Activated B cell treated with CpG ODN at 0.5 μM for 24 hours (primary cell): ENCODE results near the gene NCKAP5. TPM values are rescaled to one million over a fixed set of nuclear protein-coding genes. Genes with fewer than 3 reads are reported as not detected.

ENCODE experiments used
- ATAC-seq: fragments of 200-7000 bp; cut with Tn5 transposase; one replicate; pipeline ENCODE4 v1.10.0; 2021; ENCODE audit warnings: low read depth, mild to moderate bottlenecking, moderate library complexity
- CTCF ChIA-PET: fragments of 350-600 bp; sonication (Branson Sonifier 250); formaldehyde crosslinking; loops from one replicate; lab custom pipeline; 2021; ENCODE audit warnings: antibody characterized with exemption; lab: Charles Lee
- POLR2A ChIA-PET: fragments of 350-600 bp; sonication (Branson Sonifier 250); formaldehyde crosslinking; loops from one replicate; lab custom pipeline; 2021; ENCODE audit warnings: antibody characterized with exemption; lab: Charles Lee
- DNase-seq: peaks from one replicate; pipeline ENCODE4 v3.0.0; 2022
- H3K27ac Mint-ChIP-seq: one replicate; pipeline ENCODE4 v1.8.0; 2020; ENCODE audit warnings: mixed read lengths
- H3K27me3 Mint-ChIP-seq: one replicate; pipeline ENCODE4 v1.8.0; 2021; ENCODE audit warnings: mixed read lengths
- H3K36me3 Mint-ChIP-seq: one replicate; pipeline ENCODE4 v1.8.0; 2021; ENCODE audit warnings: low read depth, mixed read lengths
- H3K4me1 Mint-ChIP-seq: one replicate; pipeline ENCODE4 v1.8.0; 2021; ENCODE audit warnings: mixed read lengths
- H3K4me3 Mint-ChIP-seq: one replicate; pipeline ENCODE4 v1.8.0; 2020; ENCODE audit warnings: mild to moderate bottlenecking, mixed read lengths
- H3K9me3 Mint-ChIP-seq: one replicate; pipeline ENCODE4 v1.8.0; 2020; ENCODE audit warnings: mixed read lengths
- intact Hi-C: fragments of 100-400 bp; cut with micrococcal nuclease; formaldehyde crosslinking; loops from one replicate; pipeline ENCODE4 v1.15.1; 2024
- total RNA-seq: library from RNA; stranded (reverse); gene quantifications from 2 replicates; pipeline ENCODE4 v1.2.3, GENCODE V29; 2022
- TF ChIP-seq, protein P1 (sequence below): fragments of 200-600 bp; IDR thresholded peaks from one replicate; pipeline ENCODE4 v1.8.0; 2022; ENCODE audit warnings: antibody characterized with exemption, mild to moderate bottlenecking

The NCKAP5 gene
- total RNA-seq, 1 donor from 2014 or later, result not detected

DNA sequence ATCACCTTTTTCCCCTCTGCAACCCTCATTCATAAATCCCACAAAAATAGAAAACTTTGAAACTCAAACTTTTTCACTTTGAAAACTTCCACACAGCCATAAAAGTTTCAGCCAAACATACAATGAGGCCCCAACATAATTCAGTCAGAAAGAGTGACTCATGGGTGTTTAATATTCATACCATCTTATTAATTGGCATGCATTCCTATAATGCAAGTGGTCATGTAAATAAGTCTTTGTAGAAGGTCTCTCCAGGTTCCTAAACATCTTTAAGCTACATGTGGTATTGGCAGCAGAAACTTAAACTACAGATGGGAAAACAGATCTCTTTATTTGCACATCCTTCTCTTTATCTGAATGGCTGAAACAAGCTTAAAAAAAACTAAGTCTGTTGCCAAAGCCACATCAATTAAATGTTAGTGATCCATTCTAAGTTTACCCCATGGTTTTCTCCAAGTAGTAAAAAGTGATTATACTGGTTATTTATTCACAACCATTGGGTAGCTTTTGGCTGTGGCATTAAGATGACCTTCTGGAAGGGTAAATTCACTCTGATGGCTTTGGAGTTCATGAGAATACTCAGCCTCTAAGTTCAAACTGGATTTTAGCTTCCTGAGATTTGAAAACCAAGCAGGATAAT, 828.1 kb downstream of the NCKAP5 start:
- intact Hi-C loops, result no loop called here
- Mint-ChIP-seq H3K4me3 (no peak overlapping the region), H3K9me3 (no peaks in the 10 kb centered on the region), H3K4me1 (no peaks in the 10 kb centered on the region), H3K27ac (no peak overlapping the region), H3K27me3 (no peaks in the 10 kb centered on the region), H3K36me3 (no peaks in the 10 kb centered on the region)
- ChIA-PET CTCF (no interaction called here), POLR2A (no interaction called here)
- DNase-seq, result no peak
- ATAC-seq, result no peak
- TF ChIP-seq, protein P1, sequence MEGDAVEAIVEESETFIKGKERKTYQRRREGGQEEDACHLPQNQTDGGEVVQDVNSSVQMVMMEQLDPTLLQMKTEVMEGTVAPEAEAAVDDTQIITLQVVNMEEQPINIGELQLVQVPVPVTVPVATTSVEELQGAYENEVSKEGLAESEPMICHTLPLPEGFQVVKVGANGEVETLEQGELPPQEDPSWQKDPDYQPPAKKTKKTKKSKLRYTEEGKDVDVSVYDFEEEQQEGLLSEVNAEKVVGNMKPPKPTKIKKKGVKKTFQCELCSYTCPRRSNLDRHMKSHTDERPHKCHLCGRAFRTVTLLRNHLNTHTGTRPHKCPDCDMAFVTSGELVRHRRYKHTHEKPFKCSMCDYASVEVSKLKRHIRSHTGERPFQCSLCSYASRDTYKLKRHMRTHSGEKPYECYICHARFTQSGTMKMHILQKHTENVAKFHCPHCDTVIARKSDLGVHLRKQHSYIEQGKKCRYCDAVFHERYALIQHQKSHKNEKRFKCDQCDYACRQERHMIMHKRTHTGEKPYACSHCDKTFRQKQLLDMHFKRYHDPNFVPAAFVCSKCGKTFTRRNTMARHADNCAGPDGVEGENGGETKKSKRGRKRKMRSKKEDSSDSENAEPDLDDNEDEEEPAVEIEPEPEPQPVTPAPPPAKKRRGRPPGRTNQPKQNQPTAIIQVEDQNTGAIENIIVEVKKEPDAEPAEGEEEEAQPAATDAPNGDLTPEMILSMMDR, result no peak

DNA sequence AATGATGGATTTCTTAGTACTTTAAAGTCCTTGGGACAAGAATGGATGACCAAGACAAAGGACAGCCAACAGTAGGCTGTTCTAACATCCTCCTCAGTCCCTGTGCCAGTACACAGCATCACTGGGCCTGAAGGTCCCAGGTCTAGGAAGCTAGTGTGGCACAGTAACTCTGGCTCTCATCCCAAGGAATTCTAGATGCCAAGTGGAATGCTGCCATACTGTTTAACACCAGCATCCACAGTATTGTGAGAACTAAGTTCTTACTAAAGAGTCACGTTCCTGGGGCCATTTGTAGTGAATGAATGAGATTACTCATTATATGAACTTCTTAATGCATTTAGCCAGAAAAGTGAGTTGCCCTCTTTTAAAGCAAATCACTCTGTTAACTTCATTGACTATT, 830.0 kb downstream of the NCKAP5 start:
- intact Hi-C loops, result no loop called here
- H3K27me3 Mint-ChIP-seq, result no peaks in the 10 kb centered on the region
- TF ChIP-seq, protein P1, result no peak
- DNase-seq, result no peak
- no peak overlapping the region for H3K27ac Mint-ChIP-seq
- no peak overlapping the region for H3K4me3 Mint-ChIP-seq
- H3K9me3 Mint-ChIP-seq, result no peaks in the 10 kb centered on the region
- ChIA-PET CTCF (no interaction called here), POLR2A (no interaction called here)
- no peaks in the 10 kb centered on the region for H3K4me1 Mint-ChIP-seq
- ATAC-seq, result no peak
- no peaks in the 10 kb centered on the region for H3K36me3 Mint-ChIP-seq

DNA sequence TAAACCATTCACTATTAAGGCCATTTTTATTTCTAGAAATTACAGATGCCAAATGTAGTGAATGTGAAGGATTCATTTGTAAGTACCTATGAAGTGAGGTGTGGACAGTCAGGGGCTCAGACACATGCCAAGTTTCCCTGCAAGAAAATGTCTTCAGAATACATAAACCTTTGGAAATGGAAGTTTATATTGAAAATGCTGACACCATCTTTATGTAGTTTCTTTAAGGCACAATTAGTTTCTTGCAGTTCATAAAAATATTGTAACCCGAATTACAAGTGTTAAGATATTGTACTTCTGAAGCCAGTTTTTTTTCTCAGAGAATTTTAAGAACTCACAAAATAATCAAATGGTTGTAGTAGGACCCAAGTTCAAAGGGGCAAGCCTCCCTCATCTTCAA, 832.2 kb downstream of the NCKAP5 start:
- Mint-ChIP-seq H3K36me3 (no peaks in the 10 kb centered on the region), H3K27me3 (no peaks in the 10 kb centered on the region), H3K4me3 (no peak overlapping the region), H3K27ac (no peak overlapping the region), H3K4me1 (no peaks in the 10 kb centered on the region), H3K9me3 (no peaks in the 10 kb centered on the region)
- POLR2A ChIA-PET, result no interaction called here
- ATAC-seq, result no peak
- intact Hi-C loops, result no loop called here
- CTCF ChIA-PET, result no interaction called here
- DNase-seq, result no peak
- TF ChIP-seq, protein P1, result no peak

DNA sequence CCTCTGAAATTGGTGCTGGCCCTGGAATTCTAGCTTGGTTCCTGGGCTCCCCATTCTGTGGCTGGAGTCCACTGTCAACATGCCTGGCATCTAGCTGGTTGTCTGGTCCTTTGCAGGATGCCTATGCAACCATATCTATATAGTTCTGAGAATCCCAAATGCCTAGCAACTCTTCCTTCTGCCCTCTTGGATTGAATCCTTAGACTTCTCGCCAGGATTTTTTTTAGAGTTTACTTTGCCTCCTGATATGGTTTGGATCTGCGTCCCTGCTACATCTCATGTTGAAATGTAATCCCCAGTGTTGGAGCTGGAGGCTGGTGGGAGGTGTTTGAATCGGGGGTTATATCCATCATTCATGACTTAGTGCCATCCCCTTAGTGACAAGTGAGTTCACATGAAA, 833.3 kb downstream of the NCKAP5 start:
- DNase-seq, result no peak
- CTCF ChIA-PET, result no interaction called here
- H3K4me3 Mint-ChIP-seq, result no peak overlapping the region
- intact Hi-C loops, result no loop called here
- POLR2A ChIA-PET, result no interaction called here
- no peaks in the 10 kb centered on the region for H3K9me3 Mint-ChIP-seq
- TF ChIP-seq, protein P1, result no peak
- no peak overlapping the region for H3K27ac Mint-ChIP-seq
- no peaks in the 10 kb centered on the region for H3K27me3 Mint-ChIP-seq
- ATAC-seq, result no peak
- H3K36me3 Mint-ChIP-seq, result no peaks in the 10 kb centered on the region
- H3K4me1 Mint-ChIP-seq, result no peaks in the 10 kb centered on the region

DNA sequence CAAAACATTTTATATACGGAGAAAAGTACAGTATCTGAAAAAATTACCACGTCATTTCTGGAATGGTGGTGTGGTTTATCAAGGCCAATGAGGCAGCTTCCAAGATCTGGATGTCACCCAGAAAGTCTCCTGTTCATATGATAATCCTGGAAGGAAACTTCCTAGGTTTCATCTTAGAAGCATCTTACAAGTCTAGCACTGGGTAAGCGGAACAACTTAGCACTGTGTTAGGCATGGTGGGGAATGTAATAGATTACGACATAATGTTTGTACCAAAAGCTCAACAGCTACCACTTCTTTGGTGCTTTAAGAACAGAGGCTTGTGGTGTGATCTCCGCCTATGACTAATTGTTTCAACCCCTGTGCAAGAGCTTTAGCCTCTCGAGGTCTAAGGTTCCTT, 835.2 kb downstream of the NCKAP5 start:
- Mint-ChIP-seq H3K9me3 (no peaks in the 10 kb centered on the region), H3K4me3 (no peak overlapping the region), H3K36me3 (no peaks in the 10 kb centered on the region), H3K27ac (no peak overlapping the region), H3K4me1 (no peaks in the 10 kb centered on the region), H3K27me3 (no peaks in the 10 kb centered on the region)
- ChIA-PET POLR2A (no interaction called here), CTCF (no interaction called here)
- DNase-seq, result no peak
- TF ChIP-seq, protein P1, result no peak
- ATAC-seq, result no peak
- intact Hi-C loops, result no loop called here
